Measurements from ENCODE around the gene NAV3. TPM values are rescaled to one million over a fixed set of nuclear protein-coding genes. Genes with fewer than 3 reads are reported as not detected.

NAV3 gene
- total and polyA plus RNA-seq, 5 experiments from 2014 or later = not detected

GRCh38 chr12:78007173-78007572 is 176.5 kb downstream of the NAV3 start:
- POLR2A ChIA-PET = no interaction called here
- no peaks in the 10 kb centered on the region for H3K4me1 Mint-ChIP-seq
- no peaks in the 10 kb centered on the region for H3K27me3 Mint-ChIP-seq
- H3K4me3 Mint-ChIP-seq = no peak overlapping the region
- H3K27ac Mint-ChIP-seq = no peak overlapping the region
- ATAC-seq (no peak), DNase-seq (no peak)
- H3K36me3 Mint-ChIP-seq = no peaks in the 10 kb centered on the region
- peaks cover 0 to 12% (median 2%) of the 10 kb centered on the region in 9 donors for H3K9me3 Mint-ChIP-seq

GRCh38 chr12:78009031-78009430 is 178.3 kb downstream of the NAV3 start:
- Mint-ChIP-seq H3K9me3 (peaks cover 0 to 10% (median 5%) of the 10 kb centered on the region in 9 donors), H3K36me3 (no peaks in the 10 kb centered on the region), H3K27ac (no peak overlapping the region), H3K4me3 (no peak overlapping the region), H3K4me1 (no peaks in the 10 kb centered on the region), H3K27me3 (no peaks in the 10 kb centered on the region)
- POLR2A ChIA-PET = no interaction called here
- ATAC-seq (no peak), DNase-seq (no peak)

- peaks cover 0 to 7% (median 2%) of the 10 kb centered on the region in 9 donors for H3K9me3 Mint-ChIP-seq
- DNase-seq (no peak), ATAC-seq (no peak)
- H3K27ac Mint-ChIP-seq = no peak overlapping the region
- H3K36me3 Mint-ChIP-seq = no peaks in the 10 kb centered on the region
- H3K4me1 Mint-ChIP-seq = no peaks in the 10 kb centered on the region
- POLR2A ChIA-PET = no interaction called here
- no peak overlapping the region for H3K4me3 Mint-ChIP-seq
- no peaks in the 10 kb centered on the region for H3K27me3 Mint-ChIP-seq
Measured at GRCh38 chr12:78018171-78018910, 187.6 kb downstream of the NAV3 start.

- Mint-ChIP-seq H3K4me3 (no peak overlapping the region), H3K9me3 (peaks cover 0 to 7% (median 2%) of the 10 kb centered on the region in 9 donors), H3K36me3 (no peaks in the 10 kb centered on the region), H3K4me1 (no peaks in the 10 kb centered on the region), H3K27ac (no peak overlapping the region), H3K27me3 (no peaks in the 10 kb centered on the region)
- ATAC-seq (no peak), DNase-seq (no peak)
- POLR2A ChIA-PET = no interaction called here
Measured at GRCh38 chr12:78018939-78019338, 188.2 kb downstream of the NAV3 start.

- Mint-ChIP-seq H3K27me3 (no peaks in the 10 kb centered on the region), H3K36me3 (no peaks in the 10 kb centered on the region), H3K4me3 (no peak overlapping the region), H3K27ac (no peak overlapping the region), H3K9me3 (peaks cover 0 to 15% (median 3%) of the 10 kb centered on the region in 9 donors), H3K4me1 (no peaks in the 10 kb centered on the region)
- POLR2A ChIA-PET = no interaction called here
- ATAC-seq = no peak
- no peak for DNase-seq
Measured at GRCh38 chr12:78028426-78028825, 197.7 kb downstream of the NAV3 start.

GRCh38 chr12:78034025-78034424 is 203.3 kb downstream of the NAV3 start:
- H3K27ac Mint-ChIP-seq = no peak overlapping the region

GRCh38 chr12:78035901-78036606 is 205.4 kb downstream of the NAV3 start:
- Mint-ChIP-seq H3K9me3 (peaks cover 0 to 11% (median 5%) of the 10 kb centered on the region in 9 donors), H3K27ac (no peak overlapping the region), H3K36me3 (no peaks in the 10 kb centered on the region), H3K27me3 (no peaks in the 10 kb centered on the region), H3K4me3 (no peak overlapping the region), H3K4me1 (no peaks in the 10 kb centered on the region)
- POLR2A ChIA-PET = no interaction called here
- DNase-seq = no peak
- no peak for ATAC-seq

More at GRCh38 chr12:78034025-78034424, 203.3 kb downstream of the NAV3 start:
- Mint-ChIP-seq H3K9me3 (peaks cover 0 to 11% (median 4%) of the 10 kb centered on the region in 9 donors), H3K27me3 (no peaks in the 10 kb centered on the region), H3K4me3 (no peak overlapping the region), H3K4me1 (no peaks in the 10 kb centered on the region), H3K36me3 (no peaks in the 10 kb centered on the region)
- POLR2A ChIA-PET = no interaction called here
- ATAC-seq = no peak
- no peak for DNase-seq

GRCh38 chr12:78036874-78037273 is 206.2 kb downstream of the NAV3 start:
- ATAC-seq (no peak), DNase-seq (no peak)
- POLR2A ChIA-PET = no interaction called here
- no peaks in the 10 kb centered on the region for H3K4me1 Mint-ChIP-seq
- H3K4me3 Mint-ChIP-seq = no peak overlapping the region
- H3K27me3 Mint-ChIP-seq = no peaks in the 10 kb centered on the region
- no peak overlapping the region for H3K27ac Mint-ChIP-seq
- H3K9me3 Mint-ChIP-seq = peaks cover 0 to 15% (median 4%) of the 10 kb centered on the region in 9 donors
- no peaks in the 10 kb centered on the region for H3K36me3 Mint-ChIP-seq

GRCh38 chr12:78037707-78038106 is 207.0 kb downstream of the NAV3 start:
- Mint-ChIP-seq H3K36me3 (no peaks in the 10 kb centered on the region), H3K27me3 (no peaks in the 10 kb centered on the region), H3K27ac (no peak overlapping the region), H3K4me3 (no peak overlapping the region), H3K4me1 (no peaks in the 10 kb centered on the region), H3K9me3 (peaks cover 0 to 20% (median 5%) of the 10 kb centered on the region in 9 donors)
- POLR2A ChIA-PET = no interaction called here
- DNase-seq (no peak), ATAC-seq (no peak)

GRCh38 chr12:78038541-78038940 is 207.8 kb downstream of the NAV3 start:
- peaks cover 0 to 20% (median 5%) of the 10 kb centered on the region in 9 donors for H3K9me3 Mint-ChIP-seq
- POLR2A ChIA-PET = no interaction called here
- ATAC-seq (no peak), DNase-seq (no peak)
- H3K27me3 Mint-ChIP-seq = no peaks in the 10 kb centered on the region
- no peak overlapping the region for H3K27ac Mint-ChIP-seq
- no peak overlapping the region for H3K4me3 Mint-ChIP-seq
- H3K4me1 Mint-ChIP-seq = no peaks in the 10 kb centered on the region
- no peaks in the 10 kb centered on the region for H3K36me3 Mint-ChIP-seq

- Mint-ChIP-seq H3K27ac (no peak overlapping the region), H3K4me1 (no peaks in the 10 kb centered on the region), H3K9me3 (peaks cover 0 to 23% (median 5%) of the 10 kb centered on the region in 9 donors), H3K4me3 (no peak overlapping the region), H3K36me3 (no peaks in the 10 kb centered on the region), H3K27me3 (no peaks in the 10 kb centered on the region)
- POLR2A ChIA-PET = no interaction called here
- ATAC-seq = no peak
- no peak for DNase-seq
Measured at GRCh38 chr12:78038986-78039385, 208.3 kb downstream of the NAV3 start.

- Mint-ChIP-seq H3K27me3 (no peaks in the 10 kb centered on the region), H3K9me3 (peaks cover 0 to 34% (median 8%) of the 10 kb centered on the region in 9 donors), H3K4me1 (no peaks in the 10 kb centered on the region), H3K27ac (no peak overlapping the region), H3K36me3 (no peaks in the 10 kb centered on the region), H3K4me3 (no peak overlapping the region)
- POLR2A ChIA-PET = no interaction called here
- no peak for DNase-seq
- no peak for ATAC-seq
Measured at GRCh38 chr12:78040111-78040510, 209.4 kb downstream of the NAV3 start.

GRCh38 chr12:78050790-78051189 is 220.1 kb downstream of the NAV3 start:
- H3K4me3 Mint-ChIP-seq = no peak overlapping the region
- H3K4me1 Mint-ChIP-seq = no peaks in the 10 kb centered on the region
- H3K36me3 Mint-ChIP-seq = no peaks in the 10 kb centered on the region
- no peak overlapping the region for H3K27ac Mint-ChIP-seq
- H3K27me3 Mint-ChIP-seq = no peaks in the 10 kb centered on the region
- ATAC-seq (no peak), DNase-seq (no peak)
- POLR2A ChIA-PET = no interaction called here
- H3K9me3 Mint-ChIP-seq = peaks cover 0 to 32% (median 12%) of the 10 kb centered on the region in 9 donors

Data from naive thymus-derived CD8-positive, alpha-beta T cell (primary cell).